Type B pancreatic cell (in vitro differentiated cells): ENCODE data around the gene KCNG2. TPM values are rescaled to one million over a fixed set of nuclear protein-coding genes. Genes with fewer than 3 reads are reported as not detected.

Experiments used
- DNase-seq: peaks from one replicate; pipeline ENCODE4 v3.0.0; 2021; ENCODE audit warnings: mixed read lengths; ENCODE audit not compliant: unreplicated experiment; ENCODE audit errors: extremely low spot score
- H3K27ac Mint-ChIP-seq: 2 replicates; pipeline ENCODE4 v1.8.0; 2021; ENCODE audit warnings: mild to moderate bottlenecking, mixed read lengths
- H3K27me3 Mint-ChIP-seq: 2 replicates; pipeline ENCODE4 v1.8.0; 2021; ENCODE audit warnings: mixed read lengths
- H3K36me3 Mint-ChIP-seq: 2 replicates; pipeline ENCODE4 v1.8.0; 2021; ENCODE audit warnings: mixed read lengths
- H3K4me1 Mint-ChIP-seq: one replicate; pipeline ENCODE4 v1.8.0; 2021; ENCODE audit warnings: mixed read lengths; ENCODE audit not compliant: unreplicated experiment
- H3K4me3 Mint-ChIP-seq: 2 replicates; pipeline ENCODE4 v1.8.0; 2021; ENCODE audit warnings: mild to moderate bottlenecking, mixed read lengths
- H3K9me3 Mint-ChIP-seq: 2 replicates; pipeline ENCODE4 v1.8.0; 2021; ENCODE audit warnings: mixed read lengths
- total RNA-seq: library from RNA; stranded (reverse); gene quantifications from 2 replicates; pipeline ENCODE4 v1.2.1, GENCODE V29; 2021; ENCODE audit warnings: low replicate concordance
- TF ChIP-seq, protein P1 (sequence below): fragments of 200-600 bp; sonication (generic); conservative IDR thresholded peaks from 2 replicates; pipeline ENCODE4 v1.5.0; 2021; ENCODE audit warnings: antibody characterized with exemption, mild to moderate bottlenecking

The KCNG2 gene
- total RNA-seq, 1 donor from 2014 or later: 0.29 TPM

DNA sequence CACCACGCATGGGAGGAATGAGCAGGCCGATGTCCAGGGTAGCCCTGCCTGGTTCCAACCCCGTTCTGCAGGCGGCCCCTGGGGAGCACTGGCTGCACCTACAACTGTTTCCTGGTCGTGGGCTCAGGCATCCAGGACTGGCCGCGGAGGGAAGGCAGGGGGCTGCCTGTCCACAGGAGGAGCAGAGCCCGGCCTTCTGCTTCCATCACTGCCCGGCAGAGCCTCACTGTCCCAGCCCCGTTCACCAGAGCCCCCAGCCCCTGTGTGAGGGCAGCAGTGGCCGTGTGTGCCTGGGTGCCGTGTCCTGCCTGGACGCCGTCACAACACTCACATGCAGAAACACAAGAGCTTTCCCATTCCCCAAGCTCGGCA lies 56.2 kb downstream of the KCNG2 start:
- no peak overlapping the region for H3K27ac Mint-ChIP-seq
- DNase-seq: peak; percentile 55
- H3K9me3 Mint-ChIP-seq: no peaks in the 10 kb centered on the region
- peaks cover 16% of the 10 kb centered on the region for H3K4me1 Mint-ChIP-seq
- TF ChIP-seq, protein P1, sequence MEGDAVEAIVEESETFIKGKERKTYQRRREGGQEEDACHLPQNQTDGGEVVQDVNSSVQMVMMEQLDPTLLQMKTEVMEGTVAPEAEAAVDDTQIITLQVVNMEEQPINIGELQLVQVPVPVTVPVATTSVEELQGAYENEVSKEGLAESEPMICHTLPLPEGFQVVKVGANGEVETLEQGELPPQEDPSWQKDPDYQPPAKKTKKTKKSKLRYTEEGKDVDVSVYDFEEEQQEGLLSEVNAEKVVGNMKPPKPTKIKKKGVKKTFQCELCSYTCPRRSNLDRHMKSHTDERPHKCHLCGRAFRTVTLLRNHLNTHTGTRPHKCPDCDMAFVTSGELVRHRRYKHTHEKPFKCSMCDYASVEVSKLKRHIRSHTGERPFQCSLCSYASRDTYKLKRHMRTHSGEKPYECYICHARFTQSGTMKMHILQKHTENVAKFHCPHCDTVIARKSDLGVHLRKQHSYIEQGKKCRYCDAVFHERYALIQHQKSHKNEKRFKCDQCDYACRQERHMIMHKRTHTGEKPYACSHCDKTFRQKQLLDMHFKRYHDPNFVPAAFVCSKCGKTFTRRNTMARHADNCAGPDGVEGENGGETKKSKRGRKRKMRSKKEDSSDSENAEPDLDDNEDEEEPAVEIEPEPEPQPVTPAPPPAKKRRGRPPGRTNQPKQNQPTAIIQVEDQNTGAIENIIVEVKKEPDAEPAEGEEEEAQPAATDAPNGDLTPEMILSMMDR: no peak
- peaks cover 6% of the 10 kb centered on the region for H3K27me3 Mint-ChIP-seq
- no peaks in the 10 kb centered on the region for H3K36me3 Mint-ChIP-seq
- H3K4me3 Mint-ChIP-seq: no peak overlapping the region

DNA sequence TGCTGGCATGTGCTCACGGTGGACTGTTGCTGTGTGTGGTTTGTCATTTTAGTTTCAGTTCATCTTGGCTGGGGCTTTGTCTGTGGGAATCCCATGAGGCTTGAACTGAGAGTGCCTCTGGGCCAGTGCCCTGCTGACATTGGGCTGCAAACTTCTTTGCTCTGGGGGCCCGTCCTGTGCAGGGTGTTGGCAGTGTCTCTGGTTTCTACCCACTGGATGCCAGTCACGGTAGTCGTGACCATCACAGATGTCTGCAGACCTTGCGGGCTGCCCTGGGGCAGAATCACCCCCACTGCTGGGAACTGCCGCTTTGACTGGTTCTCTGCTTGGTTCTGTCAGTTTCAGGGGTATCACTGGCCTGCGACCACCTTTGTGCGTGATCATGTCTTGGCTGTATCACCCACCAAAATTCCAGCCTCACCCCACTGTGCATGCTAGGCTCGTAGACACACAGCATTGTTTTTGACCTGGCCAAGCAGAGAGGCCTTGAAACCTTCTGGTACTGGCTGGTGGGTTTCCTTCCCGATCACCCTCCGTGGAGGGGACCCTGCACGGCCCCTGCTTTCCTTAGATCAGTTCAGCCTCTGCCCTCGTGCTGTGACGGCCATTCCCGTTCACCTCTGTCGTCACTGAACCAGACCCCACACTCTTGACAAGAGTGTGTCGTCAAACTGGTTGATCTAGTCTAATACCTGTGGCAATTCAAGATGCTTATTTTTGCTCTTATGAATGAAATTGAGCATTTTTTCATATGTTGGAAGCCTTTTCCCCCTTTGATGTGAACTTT lies 57.6 kb downstream of the KCNG2 start:
- peaks cover 16% of the 10 kb centered on the region for H3K4me1 Mint-ChIP-seq
- no peaks in the 10 kb centered on the region for H3K9me3 Mint-ChIP-seq
- TF ChIP-seq, protein P1: no peak
- peak overlapping the region; percentile 22 for H3K4me3 Mint-ChIP-seq
- no peaks in the 10 kb centered on the region for H3K36me3 Mint-ChIP-seq
- DNase-seq: peak; percentile 40
- H3K27ac Mint-ChIP-seq: peak overlapping the region; percentile 83
- H3K27me3 Mint-ChIP-seq: peaks cover 10% of the 10 kb centered on the region

DNA sequence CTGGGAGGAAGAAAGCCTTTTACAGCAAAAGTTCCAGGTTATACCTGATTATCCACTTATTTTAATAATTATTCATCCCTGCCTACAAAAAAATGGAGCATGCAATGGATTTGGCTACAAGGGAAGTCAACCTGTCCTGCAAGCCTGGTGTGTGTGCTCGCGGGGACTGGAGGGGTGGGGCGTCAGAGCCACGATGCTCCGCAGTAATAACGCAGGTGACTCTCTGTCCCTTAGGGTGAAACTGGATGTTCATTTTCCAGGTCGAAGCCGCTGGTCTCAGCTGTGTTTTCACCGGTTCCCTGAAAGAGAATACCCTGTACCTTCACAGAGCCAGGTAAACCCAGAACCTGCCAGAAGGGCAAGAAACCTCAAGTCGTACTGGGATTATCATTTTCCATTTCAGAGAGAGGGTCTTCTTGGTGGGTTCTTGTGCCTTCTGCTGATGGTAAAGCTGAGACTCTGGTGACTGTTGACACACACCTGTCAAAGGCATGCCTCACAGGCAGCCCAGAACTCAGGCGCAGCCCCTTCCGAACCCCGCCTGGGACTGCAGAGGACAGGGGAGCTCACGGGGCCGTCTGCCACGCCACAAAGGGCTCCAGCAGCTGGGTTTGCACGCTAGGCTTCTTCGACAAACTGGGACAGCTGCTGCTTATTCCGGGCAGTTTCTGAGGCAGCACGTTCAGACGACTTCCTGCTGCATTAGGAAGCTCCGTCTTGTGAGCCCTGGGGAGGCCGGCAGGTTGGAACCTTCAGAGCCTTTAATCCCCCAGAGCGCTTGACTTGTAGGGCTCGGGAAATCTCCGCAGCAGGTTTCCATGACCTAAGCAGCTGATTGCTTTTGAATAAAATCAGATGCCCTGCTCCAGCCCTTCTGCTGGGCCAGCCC lies 58.6 kb downstream of the KCNG2 start:
- Mint-ChIP-seq H3K36me3 (no peaks in the 10 kb centered on the region), H3K9me3 (no peaks in the 10 kb centered on the region), H3K4me3 (peak overlapping the region; percentile 22), H3K27me3 (peaks cover 10% of the 10 kb centered on the region), H3K27ac (peak overlapping the region; percentile 83), H3K4me1 (peaks cover 16% of the 10 kb centered on the region)
- TF ChIP-seq, protein P1: no peak
- no peak for DNase-seq

DNA sequence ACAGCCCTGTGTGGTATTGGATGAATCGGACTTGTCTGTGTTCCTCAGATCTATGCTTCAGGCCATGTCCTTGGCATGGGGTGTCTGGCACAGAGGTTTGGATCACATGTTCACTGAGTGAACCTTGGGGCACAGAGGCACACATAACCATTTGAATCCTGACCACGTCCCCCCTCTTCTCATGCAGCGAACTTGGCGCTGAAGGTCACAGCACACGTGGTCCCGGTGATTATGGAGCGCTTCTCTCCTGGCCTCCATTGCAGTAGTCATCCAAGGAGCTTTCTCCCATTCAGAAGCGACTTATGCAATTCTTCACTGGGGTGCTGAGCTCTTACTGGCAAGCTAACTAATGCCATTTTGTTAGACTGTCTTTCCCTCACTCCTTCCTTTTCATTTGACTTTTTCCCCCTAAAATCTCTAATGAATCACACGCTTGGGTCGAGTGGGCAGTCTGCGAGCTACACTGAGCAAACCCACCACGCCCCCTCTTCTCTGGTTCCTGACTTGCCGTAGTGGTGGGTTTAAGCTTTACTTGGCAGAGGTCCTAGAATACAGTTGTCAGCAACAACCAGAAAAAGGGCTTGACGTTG lies 59.4 kb downstream of the KCNG2 start:
- TF ChIP-seq, protein P1: no peak
- peaks cover 16% of the 10 kb centered on the region for H3K4me1 Mint-ChIP-seq
- peaks cover 8% of the 10 kb centered on the region for H3K9me3 Mint-ChIP-seq
- peak overlapping the region; percentile 45 for H3K27ac Mint-ChIP-seq
- no peak for DNase-seq
- H3K36me3 Mint-ChIP-seq: no peaks in the 10 kb centered on the region
- H3K4me3 Mint-ChIP-seq: peak overlapping the region; percentile 53
- peaks cover 16% of the 10 kb centered on the region for H3K27me3 Mint-ChIP-seq

DNA sequence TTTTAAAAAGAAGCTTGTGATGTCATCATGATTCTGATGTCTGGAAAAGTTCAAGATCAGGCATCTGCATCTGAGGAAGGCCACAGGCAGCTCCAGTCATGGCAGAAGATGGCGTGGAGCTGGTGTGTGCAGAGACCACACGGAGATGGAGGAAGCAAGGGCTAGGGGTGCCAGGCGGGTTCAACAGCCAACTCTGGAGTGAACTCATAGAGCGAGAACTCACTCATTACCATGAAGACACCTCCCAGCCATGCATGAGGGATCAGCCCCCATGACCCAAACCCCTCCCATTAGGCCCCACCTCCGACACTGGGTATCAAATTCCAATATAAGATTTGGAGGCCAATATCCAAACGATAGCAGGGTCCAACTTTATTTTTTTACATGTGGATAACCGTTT lies 61.6 kb downstream of the KCNG2 start:
- TF ChIP-seq, protein P1: no peak
- Mint-ChIP-seq H3K4me3 (no peak overlapping the region), H3K27me3 (peaks cover 17% of the 10 kb centered on the region), H3K9me3 (peaks cover 9% of the 10 kb centered on the region), H3K27ac (no peak overlapping the region), H3K36me3 (no peaks in the 10 kb centered on the region), H3K4me1 (peaks cover 16% of the 10 kb centered on the region)
- no peak for DNase-seq
